Endodermal cell (in vitro differentiated cells): ENCODE data around the gene TMEM108. TPM values are rescaled to one million over a fixed set of nuclear protein-coding genes. Genes with fewer than 3 reads are reported as not detected.

Experiments used
- DNase-seq: peaks from one replicate; pipeline ENCODE4 v3.0.0-alpha.2; 2017
- H3K27ac ChIP-seq: 2 replicates; pipeline ENCODE4 v1.5.1; 2013; ENCODE audit warnings: mild to moderate bottlenecking, low read depth, low read length, moderate library complexity
- H3K27me3 ChIP-seq: 2 replicates; pipeline ENCODE4 v1.6.1; 2013; ENCODE audit warnings: mild to moderate bottlenecking, low read length, moderate library complexity; ENCODE audit not compliant: insufficient read depth, control insufficient read depth, poor library complexity, severe bottlenecking
- H3K36me3 ChIP-seq: 2 replicates; pipeline ENCODE4 v1.7.0; 2013; ENCODE audit warnings: mild to moderate bottlenecking, low read length, moderate library complexity; ENCODE audit not compliant: control insufficient read depth, insufficient read depth
- H3K4me1 ChIP-seq: one replicate; pipeline ENCODE4 v1.7.0; 2013; ENCODE audit warnings: low read length; ENCODE audit not compliant: control insufficient read depth, insufficient read depth
- H3K4me3 ChIP-seq: 2 replicates; pipeline ENCODE4 v1.5.1; 2013; ENCODE audit warnings: mild to moderate bottlenecking, low read length, moderate library complexity
- H3K9ac ChIP-seq: 2 replicates; pipeline ENCODE4 v1.6.1; 2013; ENCODE audit warnings: mild to moderate bottlenecking, low read length, moderate library complexity; ENCODE audit not compliant: poor library complexity, severe bottlenecking; ENCODE audit errors: extremely low read depth
- H3K9me3 ChIP-seq: 2 replicates; pipeline ENCODE4 v1.6.1; 2013; ENCODE audit warnings: mild to moderate bottlenecking, low read length, moderate library complexity; ENCODE audit not compliant: control insufficient read depth
- H3K27ac Mint-ChIP-seq: 2 replicates; pipeline ENCODE4 v1.8.0; 2020; ENCODE audit warnings: mixed read lengths
- H3K27me3 Mint-ChIP-seq: 2 replicates; pipeline ENCODE4 v1.8.0; 2021; ENCODE audit warnings: mild to moderate bottlenecking, mixed read lengths; ENCODE audit not compliant: insufficient read depth
- H3K36me3 Mint-ChIP-seq: 2 replicates; pipeline ENCODE4 v1.8.0; 2020; ENCODE audit warnings: low read depth, mixed read lengths
- H3K4me1 Mint-ChIP-seq: 2 replicates; pipeline ENCODE4 v1.8.0; 2020; ENCODE audit warnings: mixed read lengths
- H3K4me3 Mint-ChIP-seq: 2 replicates; pipeline ENCODE4 v1.8.0; 2020; ENCODE audit warnings: mild to moderate bottlenecking, moderate library complexity, mixed read lengths
- H3K9me3 Mint-ChIP-seq: 2 replicates; pipeline ENCODE4 v1.8.0; 2020; ENCODE audit warnings: mild to moderate bottlenecking, mixed read lengths
- WGBS, 2 experiments: methylation state at CpG; one replicate each; pipeline versions ENCODE4 v1.1.5 to v1.1.7; 2013; ENCODE audit warnings: missing lambda C conversion rate in 2 of 2, mixed read lengths in 1 of 2; ENCODE audit not compliant: insufficient coverage in 1 of 2, insufficient read length in 1 of 2; 5-methylcytosine and 5-hydroxymethylcytosine counted together
- total RNA-seq, 2 donors: library from RNA; stranded (reverse); fragmentation: NEBNext Ultra II Directional in 1 of 2; extraction: Animal tissue kit (Norgen Biotek cat#: 25700) in 1 of 2; gene quantifications; 2 replicates in 1 of 2; 3 replicates in 1 of 2; pipeline ENCODE4 v1.2.1, GENCODE V29; 2021
- TF ChIP-seq, protein P1 (sequence below): fragments of 200-600 bp; sonication (generic); conservative IDR thresholded peaks from 2 replicates; pipeline ENCODE4 v1.5.0; 2021; ENCODE audit warnings: antibody characterized with exemption, mild to moderate bottlenecking

TMEM108 gene
- total RNA-seq, 2 donors from 2014 or later = 4.8 to 7.9 TPM

DNA sequence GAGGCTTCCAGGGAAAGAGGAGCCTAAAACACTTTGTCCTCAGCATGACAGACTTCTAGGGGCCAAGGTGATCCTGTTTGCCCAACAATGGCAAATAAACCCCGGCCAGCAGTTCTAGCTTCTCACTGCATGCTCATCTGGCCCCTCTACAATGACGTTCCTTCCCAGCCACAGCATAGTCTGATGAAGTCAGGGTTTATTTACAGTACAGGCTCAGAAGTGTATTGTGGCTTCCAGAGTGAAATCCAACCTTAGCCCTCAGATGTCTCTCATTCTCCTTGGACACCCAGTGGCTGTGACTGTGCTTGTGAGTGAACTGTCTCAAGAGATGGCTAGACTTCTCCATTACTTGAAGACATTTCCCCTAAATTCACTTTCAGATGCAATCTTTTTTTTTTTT lies 402.5 kb downstream of the TMEM108 start:
- Mint-ChIP-seq H3K27ac (no peak overlapping the region), H3K27me3 (no peaks in the 10 kb centered on the region), H3K4me3 (no peak overlapping the region), H3K36me3 (no peaks in the 10 kb centered on the region), H3K9me3 (no peaks in the 10 kb centered on the region), H3K4me1 (no peaks in the 10 kb centered on the region)
- H3K4me3 ChIP-seq = no peak overlapping the region
- H3K9ac ChIP-seq = no peak overlapping the region
- 85 to 86% methylated on average over 2 of the region's 2 CpGs for WGBS, 2 experiments
- H3K4me1 ChIP-seq = no peaks in the 10 kb centered on the region
- no peaks in the 10 kb centered on the region for H3K27me3 ChIP-seq
- TF ChIP-seq, protein P1, sequence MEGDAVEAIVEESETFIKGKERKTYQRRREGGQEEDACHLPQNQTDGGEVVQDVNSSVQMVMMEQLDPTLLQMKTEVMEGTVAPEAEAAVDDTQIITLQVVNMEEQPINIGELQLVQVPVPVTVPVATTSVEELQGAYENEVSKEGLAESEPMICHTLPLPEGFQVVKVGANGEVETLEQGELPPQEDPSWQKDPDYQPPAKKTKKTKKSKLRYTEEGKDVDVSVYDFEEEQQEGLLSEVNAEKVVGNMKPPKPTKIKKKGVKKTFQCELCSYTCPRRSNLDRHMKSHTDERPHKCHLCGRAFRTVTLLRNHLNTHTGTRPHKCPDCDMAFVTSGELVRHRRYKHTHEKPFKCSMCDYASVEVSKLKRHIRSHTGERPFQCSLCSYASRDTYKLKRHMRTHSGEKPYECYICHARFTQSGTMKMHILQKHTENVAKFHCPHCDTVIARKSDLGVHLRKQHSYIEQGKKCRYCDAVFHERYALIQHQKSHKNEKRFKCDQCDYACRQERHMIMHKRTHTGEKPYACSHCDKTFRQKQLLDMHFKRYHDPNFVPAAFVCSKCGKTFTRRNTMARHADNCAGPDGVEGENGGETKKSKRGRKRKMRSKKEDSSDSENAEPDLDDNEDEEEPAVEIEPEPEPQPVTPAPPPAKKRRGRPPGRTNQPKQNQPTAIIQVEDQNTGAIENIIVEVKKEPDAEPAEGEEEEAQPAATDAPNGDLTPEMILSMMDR = no peak
- no peak for DNase-seq
- H3K9me3 ChIP-seq = peaks cover 10% of the 10 kb centered on the region
- no peak overlapping the region for H3K27ac ChIP-seq
- H3K36me3 ChIP-seq = no peaks in the 10 kb centered on the region

DNA sequence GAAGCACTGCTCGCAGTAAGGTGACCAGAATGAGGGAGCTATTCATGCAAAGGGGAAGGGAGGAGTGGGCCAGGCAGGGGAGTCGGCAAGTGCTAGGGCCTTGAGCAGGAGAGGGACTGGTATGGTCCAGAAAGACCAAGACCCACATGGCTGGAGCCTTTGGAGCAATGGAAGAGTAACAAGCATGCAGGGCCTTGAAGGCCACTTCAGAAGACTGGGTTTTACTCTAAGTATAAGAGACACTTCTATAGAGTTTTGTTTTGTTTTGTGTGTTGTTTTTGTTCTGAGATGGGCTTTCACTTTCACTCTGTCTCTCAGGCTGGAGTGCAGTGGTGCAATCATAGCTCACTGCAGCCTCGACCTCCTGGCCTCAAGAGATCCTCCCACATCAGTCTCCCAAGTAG lies 403.7 kb downstream of the TMEM108 start:
- H3K27ac Mint-ChIP-seq = no peak overlapping the region
- no peak overlapping the region for H3K4me3 Mint-ChIP-seq
- H3K27me3 Mint-ChIP-seq = no peaks in the 10 kb centered on the region
- 93 to 100% methylated on average over 2 to 3 of the region's 3 CpGs for WGBS, 2 experiments
- no peaks in the 10 kb centered on the region for H3K4me1 Mint-ChIP-seq
- no peaks in the 10 kb centered on the region for H3K36me3 ChIP-seq
- DNase-seq = no peak
- H3K27ac ChIP-seq = no peak overlapping the region
- H3K9me3 Mint-ChIP-seq = no peaks in the 10 kb centered on the region
- H3K27me3 ChIP-seq = no peaks in the 10 kb centered on the region
- H3K4me1 ChIP-seq = no peaks in the 10 kb centered on the region
- TF ChIP-seq, protein P1 = no peak
- H3K4me3 ChIP-seq = no peak overlapping the region
- H3K9me3 ChIP-seq = peaks cover 10% of the 10 kb centered on the region
- no peaks in the 10 kb centered on the region for H3K36me3 Mint-ChIP-seq
- H3K9ac ChIP-seq = no peak overlapping the region

DNA sequence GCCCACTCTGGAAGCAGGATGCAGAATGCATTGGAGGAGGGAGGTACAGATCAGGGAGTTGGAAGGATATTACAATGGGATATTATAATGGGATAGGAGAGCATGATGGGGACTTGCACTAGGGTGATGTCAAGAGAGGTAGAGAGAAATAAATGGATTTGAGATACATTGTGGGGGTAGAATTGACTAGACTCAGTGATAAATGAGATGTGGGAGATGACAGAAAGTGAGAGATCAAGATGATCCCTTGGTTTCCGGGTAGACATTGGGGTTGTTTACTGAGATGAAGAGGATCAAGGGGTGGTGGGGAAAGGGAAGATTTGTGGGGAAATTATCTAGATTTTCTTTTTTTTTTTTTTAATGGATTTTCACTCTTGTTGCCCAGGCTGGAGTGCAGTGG lies 404.3 kb downstream of the TMEM108 start:
- no peak overlapping the region for H3K9ac ChIP-seq
- Mint-ChIP-seq H3K4me1 (no peaks in the 10 kb centered on the region), H3K4me3 (no peak overlapping the region), H3K36me3 (no peaks in the 10 kb centered on the region), H3K9me3 (no peaks in the 10 kb centered on the region), H3K27ac (no peak overlapping the region), H3K27me3 (no peaks in the 10 kb centered on the region)
- no peaks in the 10 kb centered on the region for H3K4me1 ChIP-seq
- TF ChIP-seq, protein P1 = no peak
- 71 to 94% methylated on average over 1 of the region's 1 CpG for WGBS, 2 experiments
- H3K36me3 ChIP-seq = no peaks in the 10 kb centered on the region
- no peak overlapping the region for H3K27ac ChIP-seq
- H3K4me3 ChIP-seq = no peak overlapping the region
- no peak for DNase-seq
- H3K27me3 ChIP-seq = no peaks in the 10 kb centered on the region
- H3K9me3 ChIP-seq = peaks cover 10% of the 10 kb centered on the region
